H1 (cell line): Measurements from ENCODE around the gene EVI2A. TPM values are rescaled to one million over a fixed set of nuclear protein-coding genes. Genes with fewer than 3 reads are reported as not detected.

Experiments used
- CEBPB ChIP-seq: IDR thresholded peaks from 2 replicates; pipeline ENCODE4 v1.6.1; 2012; ENCODE audit warnings: low read depth, low read length
- CREB1 ChIP-seq: IDR thresholded peaks from 2 replicates; pipeline ENCODE4 v1.6.1; 2012; ENCODE audit warnings: inconsistent platforms
- JUND ChIP-seq: IDR thresholded peaks from 2 replicates; pipeline ENCODE4 v1.6.1; 2011; ENCODE audit warnings: mild to moderate bottlenecking, improper control_type of control experiment, low read length
- KDM5A ChIP-seq: fragments of 200-600 bp; IDR thresholded peaks from 2 replicates; pipeline ENCODE4 v1.7.1; 2012; ENCODE audit warnings: mild to moderate bottlenecking, low read length, inconsistent platforms, mixed read lengths
- SIRT6 ChIP-seq: IDR thresholded peaks from one replicate; pipeline ENCODE4 v1.7.1; 2012; ENCODE audit warnings: low read length, inconsistent platforms
- SUZ12 ChIP-seq: fragments of 200-600 bp; sonication (generic); IDR thresholded peaks from 2 replicates; pipeline ENCODE4 v1.6.1; 2012; ENCODE audit warnings: mild to moderate bottlenecking, inconsistent platforms, low read length, moderate library complexity, mixed read lengths
- TCF12 ChIP-seq: IDR thresholded peaks from 2 replicates; pipeline ENCODE4 v1.6.1; 2011; ENCODE audit warnings: low read depth, mild to moderate bottlenecking, low read length
- polyA plus RNA-seq, 7 experiments: library from polyadenylated mRNA; depleted of rRNA in 3 of 7; stranded (reverse) in 5 of 7; unstranded in 2 of 7; fragments of >200 nt in 5 of 7; fragments of 200-250 nt in 2 of 7; gene quantifications; 1 replicate in 5 of 7; 2 replicates in 1 of 7; 4 replicates in 1 of 7; pipeline versions ENCODE4 v1.2.1 to v1.2.3, GENCODE V29; 2011 to 2013; ENCODE audit warnings: missing spikeins in 2 of 7, mixed read lengths in 2 of 7
- total RNA-seq: library from RNA; stranded (reverse); fragmentation: NEBNext Ultra II Directional; extraction: Animal tissue kit (Norgen Biotek cat#: 25700); gene quantifications from 2 replicates; pipeline ENCODE4 v1.2.1, GENCODE V29; 2021
- TF ChIP-seq, protein P1 (sequence below): IDR thresholded peaks from 2 replicates; pipeline ENCODE4 v1.6.1; 2011; ENCODE audit warnings: low read depth, mild to moderate bottlenecking, low read length; ENCODE audit not compliant: insufficient read depth

Gene EVI2A
- total and polyA plus RNA-seq, 2 of the 8 experiments (the other 6 are each of a cell fraction or from before 2014, with no cell fraction given): not detected

GRCh38 chr17:31318851-31319661 is 2.4 kb downstream of the EVI2A start (continued):
- TF ChIP-seq JUND (no peak), SIRT6 (no peak), CEBPB (no peak), CREB1 (no peak), SUZ12 (no peak), TCF12 (no peak), KDM5A (no peak)
- TF ChIP-seq, protein P1, sequence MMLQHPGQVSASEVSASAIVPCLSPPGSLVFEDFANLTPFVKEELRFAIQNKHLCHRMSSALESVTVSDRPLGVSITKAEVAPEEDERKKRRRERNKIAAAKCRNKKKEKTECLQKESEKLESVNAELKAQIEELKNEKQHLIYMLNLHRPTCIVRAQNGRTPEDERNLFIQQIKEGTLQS: no peak
